Measurements from ENCODE around the gene BNC2. TPM values are rescaled to one million over a fixed set of nuclear protein-coding genes. Genes with fewer than 3 reads are reported as not detected.

BNC2 gene
- polyA plus RNA-seq, 4 donors, result 0.81 to 11.1 (median 1.3) TPM; not detected in 1

GRCh38 chr9:16817002-16817401 is 53.5 kb downstream of the BNC2 start:
- Histone ChIP-seq H3K27ac (ENCODE audit: low read depth in 1 of 3, low read length in 2 of 3) (no peak overlapping the region), H3K4me1 (ENCODE audit: control insufficient read depth in 3 of 3, insufficient read depth in 2 of 3, low read depth in 1 of 3, low read length in 2 of 3) (no peaks in the 10 kb centered on the region), H3K9me3 (ENCODE audit: control insufficient read depth in 2 of 2, insufficient read depth in 1 of 2, low read depth in 1 of 2, low read length in 1 of 2) (no peaks in the 10 kb centered on the region), H3K4me3 (ENCODE audit: low read depth in 1 of 3, low read length in 3 of 3) (no peak overlapping the region), H3K27me3 (ENCODE audit: control insufficient read depth in 3 of 3, insufficient read depth in 3 of 3, low read length in 3 of 3) (no peaks in the 10 kb centered on the region), H3K36me3 (ENCODE audit: control insufficient read depth in 3 of 3, insufficient read depth in 2 of 3, low read depth in 1 of 3, low read length in 3 of 3) (no peaks in the 10 kb centered on the region)
- FAIRE-seq (no peak), DNase-seq (no peak)
- 89 to 93% (median 91%) methylated on average over 2 of the region's 2 CpGs for WGBS, 3 donors

GRCh38 chr9:16816011-16816410 is 54.5 kb downstream of the BNC2 start:
- FAIRE-seq, result no peak
- 55 to 67% (median 56%) methylated on average over 4 of the region's 4 CpGs for WGBS, 3 donors

GRCh38 chr9:16815079-16815478 is 55.4 kb downstream of the BNC2 start:
- FAIRE-seq, result no peak
- 26 to 42% (median 42%) methylated on average over 2 of the region's 2 CpGs for WGBS, 3 donors
- DNase-seq, result no peak

More at GRCh38 chr9:16816011-16816410, 54.5 kb downstream of the BNC2 start:
- no peaks in the 10 kb centered on the region for H3K4me1 ChIP-seq (ENCODE audit: control insufficient read depth in 3 of 3, insufficient read depth in 2 of 3, low read depth in 1 of 3, low read length in 2 of 3)
- DNase-seq, result no peak
- H3K27ac ChIP-seq (ENCODE audit: low read depth in 1 of 3, low read length in 2 of 3), result no peak overlapping the region
- H3K4me3 ChIP-seq (ENCODE audit: low read depth in 1 of 3, low read length in 3 of 3), result no peak overlapping the region
- H3K36me3 ChIP-seq (ENCODE audit: control insufficient read depth in 3 of 3, insufficient read depth in 2 of 3, low read depth in 1 of 3, low read length in 3 of 3), result no peaks in the 10 kb centered on the region
- no peaks in the 10 kb centered on the region for H3K27me3 ChIP-seq (ENCODE audit: control insufficient read depth in 3 of 3, insufficient read depth in 3 of 3, low read length in 3 of 3)
- H3K9me3 ChIP-seq (ENCODE audit: control insufficient read depth in 2 of 2, insufficient read depth in 1 of 2, low read depth in 1 of 2, low read length in 1 of 2), result no peaks in the 10 kb centered on the region

GRCh38 chr9:16813838-16814237 is 56.6 kb downstream of the BNC2 start:
- no peak overlapping the region for H3K4me3 ChIP-seq (ENCODE audit: low read depth in 1 of 3, low read length in 3 of 3)
- no peaks in the 10 kb centered on the region for H3K9me3 ChIP-seq (ENCODE audit: control insufficient read depth in 2 of 2, insufficient read depth in 1 of 2, low read depth in 1 of 2, low read length in 1 of 2)
- no peaks in the 10 kb centered on the region for H3K27me3 ChIP-seq (ENCODE audit: control insufficient read depth in 3 of 3, insufficient read depth in 3 of 3, low read length in 3 of 3)
- FAIRE-seq (no peak), DNase-seq (no peak)
- H3K4me1 ChIP-seq (ENCODE audit: control insufficient read depth in 3 of 3, insufficient read depth in 2 of 3, low read depth in 1 of 3, low read length in 2 of 3), result no peaks in the 10 kb centered on the region
- no peak overlapping the region for H3K27ac ChIP-seq (ENCODE audit: low read depth in 1 of 3, low read length in 2 of 3)
- H3K36me3 ChIP-seq (ENCODE audit: control insufficient read depth in 3 of 3, insufficient read depth in 2 of 3, low read depth in 1 of 3, low read length in 3 of 3), result no peaks in the 10 kb centered on the region
- 68 to 77% (median 73%) methylated on average over 4 of the region's 4 CpGs for WGBS, 3 donors

More at GRCh38 chr9:16815079-16815478, 55.4 kb downstream of the BNC2 start:
- Histone ChIP-seq H3K4me3 (ENCODE audit: low read depth in 1 of 3, low read length in 3 of 3) (no peak overlapping the region), H3K27me3 (ENCODE audit: control insufficient read depth in 3 of 3, insufficient read depth in 3 of 3, low read length in 3 of 3) (no peaks in the 10 kb centered on the region), H3K27ac (ENCODE audit: low read depth in 1 of 3, low read length in 2 of 3) (no peak overlapping the region), H3K36me3 (ENCODE audit: control insufficient read depth in 3 of 3, insufficient read depth in 2 of 3, low read depth in 1 of 3, low read length in 3 of 3) (no peaks in the 10 kb centered on the region), H3K9me3 (ENCODE audit: control insufficient read depth in 2 of 2, insufficient read depth in 1 of 2, low read depth in 1 of 2, low read length in 1 of 2) (no peaks in the 10 kb centered on the region), H3K4me1 (ENCODE audit: control insufficient read depth in 3 of 3, insufficient read depth in 2 of 3, low read depth in 1 of 3, low read length in 2 of 3) (no peaks in the 10 kb centered on the region)

- 57 to 75% (median 63%) methylated on average over 5 of the region's 5 CpGs for WGBS, 3 donors
- H3K36me3 ChIP-seq (ENCODE audit: control insufficient read depth in 3 of 3, insufficient read depth in 2 of 3, low read depth in 1 of 3, low read length in 3 of 3), result no peaks in the 10 kb centered on the region
- no peak overlapping the region for H3K4me3 ChIP-seq (ENCODE audit: low read depth in 1 of 3, low read length in 3 of 3)
- H3K27me3 ChIP-seq (ENCODE audit: control insufficient read depth in 3 of 3, insufficient read depth in 3 of 3, low read length in 3 of 3), result no peaks in the 10 kb centered on the region
- DNase-seq (no peak), FAIRE-seq (no peak)
- H3K4me1 ChIP-seq (ENCODE audit: control insufficient read depth in 3 of 3, insufficient read depth in 2 of 3, low read depth in 1 of 3, low read length in 2 of 3), result no peaks in the 10 kb centered on the region
- no peaks in the 10 kb centered on the region for H3K9me3 ChIP-seq (ENCODE audit: control insufficient read depth in 2 of 2, insufficient read depth in 1 of 2, low read depth in 1 of 2, low read length in 1 of 2)
- no peak overlapping the region for H3K27ac ChIP-seq (ENCODE audit: low read depth in 1 of 3, low read length in 2 of 3)
These were observed 58.3 kb downstream of the BNC2 start for GRCh38 chr9:16811987-16812685.

- H3K4me1 ChIP-seq (ENCODE audit: control insufficient read depth in 3 of 3, insufficient read depth in 2 of 3, low read depth in 1 of 3, low read length in 2 of 3), result no peaks in the 10 kb centered on the region
- H3K27me3 ChIP-seq (ENCODE audit: control insufficient read depth in 3 of 3, insufficient read depth in 3 of 3, low read length in 3 of 3), result no peaks in the 10 kb centered on the region
- no peaks in the 10 kb centered on the region for H3K36me3 ChIP-seq (ENCODE audit: control insufficient read depth in 3 of 3, insufficient read depth in 2 of 3, low read depth in 1 of 3, low read length in 3 of 3)
- H3K9me3 ChIP-seq (ENCODE audit: control insufficient read depth in 2 of 2, insufficient read depth in 1 of 2, low read depth in 1 of 2, low read length in 1 of 2), result no peaks in the 10 kb centered on the region
- H3K4me3 ChIP-seq (ENCODE audit: low read depth in 1 of 3, low read length in 3 of 3), result no peak overlapping the region
- DNase-seq, result no peak
- 53 to 76% (median 70%) methylated on average over 4 of the region's 4 CpGs for WGBS, 3 donors
- H3K27ac ChIP-seq (ENCODE audit: low read depth in 1 of 3, low read length in 2 of 3), result no peak overlapping the region
- no peak for FAIRE-seq
These were observed 60.4 kb downstream of the BNC2 start for GRCh38 chr9:16809912-16810610.

GRCh38 chr9:16806674-16807073 is 63.8 kb downstream of the BNC2 start:
- Histone ChIP-seq H3K4me1 (ENCODE audit: control insufficient read depth in 3 of 3, insufficient read depth in 2 of 3, low read depth in 1 of 3, low read length in 2 of 3) (peaks cover 0 to 2% (median 0%) of the 10 kb centered on the region in 3 donors), H3K27me3 (ENCODE audit: control insufficient read depth in 3 of 3, insufficient read depth in 3 of 3, low read length in 3 of 3) (no peaks in the 10 kb centered on the region), H3K27ac (ENCODE audit: low read depth in 1 of 3, low read length in 2 of 3) (no peak overlapping the region), H3K4me3 (ENCODE audit: low read depth in 1 of 3, low read length in 3 of 3) (no peak overlapping the region), H3K36me3 (ENCODE audit: control insufficient read depth in 3 of 3, insufficient read depth in 2 of 3, low read depth in 1 of 3, low read length in 3 of 3) (no peaks in the 10 kb centered on the region), H3K9me3 (ENCODE audit: control insufficient read depth in 2 of 2, insufficient read depth in 1 of 2, low read depth in 1 of 2, low read length in 1 of 2) (no peaks in the 10 kb centered on the region)
- no peak for FAIRE-seq
- no peak for DNase-seq

GRCh38 chr9:16803648-16804047 is 66.8 kb downstream of the BNC2 start:
- Histone ChIP-seq H3K27me3 (ENCODE audit: control insufficient read depth in 3 of 3, insufficient read depth in 3 of 3, low read length in 3 of 3) (no peaks in the 10 kb centered on the region), H3K4me1 (ENCODE audit: control insufficient read depth in 3 of 3, insufficient read depth in 2 of 3, low read depth in 1 of 3, low read length in 2 of 3) (peaks cover 0 to 2% (median 0%) of the 10 kb centered on the region in 3 donors), H3K4me3 (ENCODE audit: low read depth in 1 of 3, low read length in 3 of 3) (no peak overlapping the region), H3K36me3 (ENCODE audit: control insufficient read depth in 3 of 3, insufficient read depth in 2 of 3, low read depth in 1 of 3, low read length in 3 of 3) (no peaks in the 10 kb centered on the region), H3K27ac (ENCODE audit: low read depth in 1 of 3, low read length in 2 of 3) (no peak overlapping the region), H3K9me3 (ENCODE audit: control insufficient read depth in 2 of 2, insufficient read depth in 1 of 2, low read depth in 1 of 2, low read length in 1 of 2) (no peaks in the 10 kb centered on the region)
- WGBS, 3 donors, result 72 to 82% (median 77%) methylated on average over 8 of the region's 8 CpGs
- no peak for DNase-seq
- FAIRE-seq, result no peak
